K562 (cell line): ENCODE measurements around the gene THADA. TPM values are rescaled to one million over a fixed set of nuclear protein-coding genes. Genes with fewer than 3 reads are reported as not detected.

ENCODE experiments used
- ARID1B ChIP-seq: fragments of 450-650 bp; IDR thresholded peaks from 2 replicates; pipeline ENCODE4 v1.6.1; 2016; ENCODE audit warnings: antibody characterized with exemption, mild to moderate bottlenecking, inconsistent platforms
- BCL6 ChIP-seq: fragments of 250-450 bp; sonication (Bioruptor Pico); IDR thresholded peaks from 2 replicates; pipeline ENCODE4 v1.4.0; 2020
- CEBPZ ChIP-seq: fragments of 150-350 bp; IDR thresholded peaks from 2 replicates; pipeline ENCODE4 v1.6.1; 2014; ENCODE audit warnings: low read depth, mild to moderate bottlenecking, low read length, borderline replicate concordance
- CREM ChIP-seq: IDR thresholded peaks from 2 replicates; pipeline ENCODE4 v1.6.1; 2014; ENCODE audit warnings: antibody characterized with exemption, low read depth
- CTBP1 ChIP-seq: fragments of 450-650 bp; IDR thresholded peaks from 2 replicates; pipeline ENCODE4 v1.6.1; 2016; ENCODE audit warnings: borderline replicate concordance
- DACH1 ChIP-seq: fragments of 450-650 bp; IDR thresholded peaks from 2 replicates; pipeline ENCODE4 v1.6.1; 2018; ENCODE audit not compliant: partially characterized antibody
- EP300 ChIP-seq: IDR thresholded peaks from 2 replicates; pipeline ENCODE4 v1.6.1; 2012; ENCODE audit warnings: low read length, improper control_type of control experiment
- HCFC1 ChIP-seq: IDR thresholded peaks from 2 replicates; pipeline ENCODE4 v1.6.1; 2012; ENCODE audit warnings: low read depth, low read length, improper control_type of control experiment
- HNRNPL ChIP-seq: fragments of 200-400 bp; formaldehyde crosslinking; IDR thresholded peaks from 2 replicates; pipeline ENCODE4 v1.6.1; 2017; ENCODE audit warnings: low read depth, mild to moderate bottlenecking, low read length
- HNRNPLL ChIP-seq: fragments of 200-400 bp; formaldehyde crosslinking; IDR thresholded peaks from 2 replicates; pipeline ENCODE4 v1.6.1; 2017; ENCODE audit warnings: low read length, low read depth, mild to moderate bottlenecking; ENCODE audit not compliant: poor library complexity, severe bottlenecking
- KHSRP ChIP-seq: fragments of 450-650 bp; IDR thresholded peaks from 2 replicates; pipeline ENCODE4 v1.6.1; 2017
- KLF1 ChIP-seq: fragments of 450-650 bp; IDR thresholded peaks from 2 replicates; pipeline ENCODE4 v1.6.1; 2016; ENCODE audit warnings: missing genetic modification characterization, missing compliant biosample characterization
- MBD2 ChIP-seq: sonication (generic); IDR thresholded peaks from 2 replicates; pipeline ENCODE4 v1.6.1; 2016; ENCODE audit warnings: low read depth, borderline replicate concordance
- NFXL1 ChIP-seq: fragments of 450-650 bp; formaldehyde crosslinking; IDR thresholded peaks from 2 replicates; pipeline ENCODE4 v1.4.0; 2021; ENCODE audit warnings: mild to moderate bottlenecking
- NUFIP1 ChIP-seq: fragments of 450-650 bp; IDR thresholded peaks from 2 replicates; pipeline ENCODE4 v1.6.1; 2018; ENCODE audit not compliant: partially characterized antibody
- PATZ1 ChIP-seq: fragments of 250-450 bp; sonication (Bioruptor Pico); IDR thresholded peaks from 2 replicates; pipeline ENCODE4 v1.5.0; 2020; ENCODE audit warnings: mild to moderate bottlenecking, borderline replicate concordance
- POLR2AphosphoS5 ChIP-seq: IDR thresholded peaks from 2 replicates; pipeline ENCODE4 v1.6.1; 2011; ENCODE audit warnings: mild to moderate bottlenecking, low read depth, low read length, moderate library complexity; ENCODE audit not compliant: control insufficient read depth, insufficient read depth
- RNF2 ChIP-seq: sonication (generic); IDR thresholded peaks from 2 replicates; pipeline ENCODE4 v1.6.1; 2016
- RUNX1 ChIP-seq: sonication (generic); IDR thresholded peaks from 2 replicates; pipeline ENCODE4 v1.6.1; 2016; ENCODE audit warnings: antibody characterized with exemption, low read depth
- TEAD1 ChIP-seq, 2 experiments: fragments of 450-650 bp in 1 of 2; sonication (generic) in 1 of 2; formaldehyde crosslinking; IDR thresholded peaks; 2 replicates each; pipeline versions ENCODE4 v1.4.0 to v1.8.0; 2020 to 2022; ENCODE audit warnings: mild to moderate bottlenecking in 2 of 2, missing genetic modification reagents in 1 of 2
- THRAP3 ChIP-seq: fragments of 450-650 bp; IDR thresholded peaks from 2 replicates; pipeline ENCODE4 v1.6.1; 2016; ENCODE audit warnings: mild to moderate bottlenecking, inconsistent platforms, borderline replicate concordance
- ZBTB17 ChIP-seq: fragments of 450-650 bp; formaldehyde crosslinking; IDR thresholded peaks from 2 replicates; pipeline ENCODE4 v1.4.0; 2020; ENCODE audit warnings: mild to moderate bottlenecking
- ZBTB26 ChIP-seq: fragments of 450-650 bp; formaldehyde crosslinking; IDR thresholded peaks from 2 replicates; pipeline ENCODE4 v1.4.0; 2022; ENCODE audit warnings: missing genetic modification characterization
- ZFP36 ChIP-seq: fragments of 150-350 bp; IDR thresholded peaks from 2 replicates; pipeline ENCODE4 v1.6.1; 2018; ENCODE audit warnings: low read length, low read depth; ENCODE audit not compliant: partially characterized antibody
- ZNF408 ChIP-seq: fragments of 250-450 bp; sonication (Bioruptor Pico); IDR thresholded peaks from 2 replicates; pipeline ENCODE4 v1.4.0; 2020; ENCODE audit warnings: low read depth, mild to moderate bottlenecking, moderate library complexity
- ZNF785 ChIP-seq: fragments of 250-450 bp; sonication (Bioruptor Pico); IDR thresholded peaks from 2 replicates; pipeline ENCODE4 v1.4.0; 2020; ENCODE audit warnings: mild to moderate bottlenecking
- polyA plus RNA-seq, 8 experiments: library from polyadenylated mRNA; depleted of rRNA in 4 of 8; stranded (reverse) in 5 of 8; unstranded in 3 of 8; fragments of >200 nt; fragmentation: Nextera tagmentation in 2 of 8; fragmentation: Illumina TruSeq in 1 of 8; extraction: Ambion mirVana in 2 of 8; extraction: Trizol in 1 of 8; gene quantifications; 2 replicates each; pipeline versions ENCODE4 v1.2.1 to v1.2.3, GENCODE V29; 2011 to 2014; ENCODE audit warnings: inconsistent platforms in 1 of 8, missing spikeins in 1 of 8
- total RNA-seq, 7 experiments: library from RNA; depleted of rRNA in 6 of 7; stranded (reverse); fragments of >200 nt in 6 of 7; fragmentation: Illumina TruSeq in 2 of 7; extraction: Trizol in 2 of 7; gene quantifications; 2 replicates each; pipeline versions ENCODE4 v1.2.1 to v1.2.3, GENCODE V29; 2011 to 2021; ENCODE audit warnings: low replicate concordance in 1 of 7

The THADA gene
- total and polyA plus RNA-seq, 9 of the 15 experiments (the other 6 are each of a cell fraction or from before 2014, with no cell fraction given): 17.8 to 34.7 (median 31.9) TPM

- TF ChIP-seq EP300 (no peak), ARID1B (no peak), NFXL1 (CRISPR knock-in tag) (no peak), POLR2AphosphoS5 (no peak), ZNF408 (no peak), ZNF785 (no peak), PATZ1 (CRISPR knock-in tag) (no peak), RUNX1 (no peak), ZBTB26 (CRISPR knock-in tag) (no peak), CTBP1 (peak; percentile 14; the same call in 1 of the 2 replicates), TEAD1 (CRISPR knock-in tag; IDR thresholded peaks at IDR 0.05) (no peak), THRAP3 (no peak), KLF1 (no peak), HNRNPL (peak; percentile 35; the same call in 1 of the 2 replicates), BCL6 (CRISPR knock-in tag) (no peak), KHSRP (no peak), RNF2 (no peak), HNRNPLL (no peak), MBD2 (no peak), NUFIP1 (no peak), DACH1 (no peak), CEBPZ (no peak), ZFP36 (no peak), CREM (no peak), ZBTB17 (CRISPR knock-in tag) (no peak), HCFC1 (no peak)
These were observed 370.6 kb downstream of the THADA start (continued) for GRCh38 chr2:43225093-43225787.
